Measurements from ENCODE around the gene AZGP1.
A peak's percentile ranks its signal among the peaks of the same experiment; 100 is the strongest.

The AZGP1 gene

DNA sequence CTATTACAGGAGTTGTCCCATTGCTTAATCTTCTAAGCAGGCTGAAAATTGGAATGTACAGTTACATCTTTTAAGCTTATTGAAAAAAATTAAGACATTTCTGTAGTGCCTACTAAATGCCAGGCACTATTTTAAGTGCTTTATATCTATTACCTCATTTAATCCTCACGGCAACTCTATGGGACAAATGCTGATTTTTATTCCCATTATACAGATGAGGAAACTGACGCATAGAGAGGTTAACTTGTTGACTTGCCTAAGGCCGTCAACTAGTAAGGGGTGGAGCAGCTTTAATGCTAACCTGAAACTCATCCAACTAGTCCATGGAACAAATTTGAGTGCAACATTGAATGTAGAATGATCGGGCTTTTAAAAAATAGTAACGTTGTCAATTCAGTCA is 42.0 kb upstream of the AZGP1 start:
- Histone ChIP-seq H2AFZ (ENCODE audit: low read length) (no peak overlapping the region), H4K20me1 (ENCODE audit: insufficient read depth, low read length) (no peaks in the 10 kb centered on the region), H3K9me2 (ENCODE audit: low read depth, low read length) (no peaks in the 10 kb centered on the region), H3K27ac (ENCODE audit: low read depth, low read length, poor library complexity, severe bottlenecking) (no peak overlapping the region), H3K4me2 (ENCODE audit: low read length) (no peak overlapping the region), H3K4me3 (ENCODE audit: low read depth, low read length, poor library complexity, severe bottlenecking) (no peak overlapping the region), H3F3A (ENCODE audit: insufficient read depth, low read length) (no peaks in the 10 kb centered on the region), H3K9ac (ENCODE audit: low read length) (no peak overlapping the region), H3K36me3 (ENCODE audit: insufficient read depth, low read length) (peaks cover 25% of the 10 kb centered on the region; the same call in 1 of the 2 replicates), H3K9me3 (ENCODE audit: low read length) (no peaks in the 10 kb centered on the region), H3K27me3 (ENCODE audit: insufficient read depth, low read length) (no peaks in the 10 kb centered on the region), H3K4me1 (ENCODE audit: insufficient read depth, low read length, severe bottlenecking) (peaks cover 23% of the 10 kb centered on the region), H3K79me2 (ENCODE audit: insufficient read depth, low read length) (peaks cover 51% of the 10 kb centered on the region)
- TF ChIP-seq, protein P1, sequence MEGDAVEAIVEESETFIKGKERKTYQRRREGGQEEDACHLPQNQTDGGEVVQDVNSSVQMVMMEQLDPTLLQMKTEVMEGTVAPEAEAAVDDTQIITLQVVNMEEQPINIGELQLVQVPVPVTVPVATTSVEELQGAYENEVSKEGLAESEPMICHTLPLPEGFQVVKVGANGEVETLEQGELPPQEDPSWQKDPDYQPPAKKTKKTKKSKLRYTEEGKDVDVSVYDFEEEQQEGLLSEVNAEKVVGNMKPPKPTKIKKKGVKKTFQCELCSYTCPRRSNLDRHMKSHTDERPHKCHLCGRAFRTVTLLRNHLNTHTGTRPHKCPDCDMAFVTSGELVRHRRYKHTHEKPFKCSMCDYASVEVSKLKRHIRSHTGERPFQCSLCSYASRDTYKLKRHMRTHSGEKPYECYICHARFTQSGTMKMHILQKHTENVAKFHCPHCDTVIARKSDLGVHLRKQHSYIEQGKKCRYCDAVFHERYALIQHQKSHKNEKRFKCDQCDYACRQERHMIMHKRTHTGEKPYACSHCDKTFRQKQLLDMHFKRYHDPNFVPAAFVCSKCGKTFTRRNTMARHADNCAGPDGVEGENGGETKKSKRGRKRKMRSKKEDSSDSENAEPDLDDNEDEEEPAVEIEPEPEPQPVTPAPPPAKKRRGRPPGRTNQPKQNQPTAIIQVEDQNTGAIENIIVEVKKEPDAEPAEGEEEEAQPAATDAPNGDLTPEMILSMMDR (IDR thresholded peaks at IDR 0.05; ENCODE audit: low read length) = no peak
- no peak for TF ChIP-seq EZH2 (IDR thresholded peaks at IDR 0.05; ENCODE audit: borderline replicate concordance, low read length)

DNA sequence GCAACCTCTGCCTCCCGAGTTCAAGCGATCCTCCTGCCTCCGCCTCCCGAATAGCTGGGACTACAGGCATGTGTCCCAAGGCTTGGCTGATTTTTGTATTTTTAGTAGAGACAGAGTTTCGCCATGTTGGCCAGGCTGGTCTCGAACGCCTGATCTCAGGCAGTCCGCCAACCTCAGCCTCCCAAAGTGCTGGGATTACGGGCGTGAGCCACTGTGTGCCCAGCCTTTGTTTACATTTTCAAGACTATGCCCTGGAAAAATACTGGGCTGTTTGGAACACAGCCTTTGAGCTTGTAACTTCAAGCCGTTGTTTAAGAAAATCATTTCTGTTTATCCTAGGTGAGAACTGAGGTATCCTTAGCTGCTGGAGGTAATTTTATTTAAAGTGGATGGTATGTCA is 41.5 kb upstream of the AZGP1 start:
- peaks cover 23% of the 10 kb centered on the region for H3K4me1 ChIP-seq (ENCODE audit: insufficient read depth, low read length, severe bottlenecking)
- H3K9me2 ChIP-seq (ENCODE audit: low read depth, low read length) = no peaks in the 10 kb centered on the region
- TF ChIP-seq, protein P1 (IDR thresholded peaks at IDR 0.05; ENCODE audit: low read length) = no peak
- TF ChIP-seq EZH2 (IDR thresholded peaks at IDR 0.05; ENCODE audit: borderline replicate concordance, low read length) = no peak
- H3K27me3 ChIP-seq (ENCODE audit: insufficient read depth, low read length) = no peaks in the 10 kb centered on the region
- peaks cover 51% of the 10 kb centered on the region for H3K79me2 ChIP-seq (ENCODE audit: insufficient read depth, low read length)
- no peak overlapping the region for H3K9ac ChIP-seq (ENCODE audit: low read length)
- no peak overlapping the region for H3K4me2 ChIP-seq (ENCODE audit: low read length)
- no peak overlapping the region for H3K4me3 ChIP-seq (ENCODE audit: low read depth, low read length, poor library complexity, severe bottlenecking)
- peaks cover 19% of the 10 kb centered on the region; the same call in 1 of the 2 replicates for H3K36me3 ChIP-seq (ENCODE audit: insufficient read depth, low read length)
- H3K9me3 ChIP-seq (ENCODE audit: low read length) = no peaks in the 10 kb centered on the region
- H3F3A ChIP-seq (ENCODE audit: insufficient read depth, low read length) = no peaks in the 10 kb centered on the region
- H3K27ac ChIP-seq (ENCODE audit: low read depth, low read length, poor library complexity, severe bottlenecking) = no peak overlapping the region
- no peaks in the 10 kb centered on the region for H4K20me1 ChIP-seq (ENCODE audit: insufficient read depth, low read length)
- no peak overlapping the region for H2AFZ ChIP-seq (ENCODE audit: low read length)

DNA sequence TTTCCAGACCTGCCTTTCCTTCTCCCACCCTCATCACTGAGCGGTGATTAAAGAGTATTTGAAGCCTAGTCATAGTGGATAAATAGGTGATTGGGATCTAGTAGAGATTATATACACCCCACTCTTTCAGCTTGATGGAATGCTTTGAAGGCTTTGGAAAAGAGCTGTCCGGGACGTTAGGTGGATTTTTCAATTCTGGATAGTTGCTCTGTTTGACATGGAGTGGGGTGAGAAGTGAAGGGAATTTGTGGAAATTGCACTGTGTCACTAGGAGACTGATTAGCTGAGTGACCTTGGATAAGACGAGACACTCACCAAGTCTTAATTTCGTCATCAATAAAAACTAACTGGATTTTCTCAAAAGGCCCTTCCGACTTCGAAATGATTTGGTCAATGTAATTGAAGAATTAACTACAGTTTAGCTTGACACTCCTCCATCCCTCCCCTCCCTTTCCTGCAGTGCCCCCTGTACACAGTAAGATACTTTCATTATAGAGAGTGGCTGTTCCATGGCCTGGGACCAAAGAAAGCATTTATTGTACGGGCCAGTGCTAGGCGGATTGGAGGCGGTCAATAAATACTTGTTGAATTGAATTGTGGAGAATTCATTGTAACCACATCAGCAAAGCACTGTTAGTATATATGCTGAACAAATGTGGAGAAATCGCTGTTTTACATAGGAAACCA is 40.5 kb upstream of the AZGP1 start:
- H3K27ac ChIP-seq (ENCODE audit: low read depth, low read length, poor library complexity, severe bottlenecking) = no peak overlapping the region
- peak overlapping the region; percentile 99 for H3K4me2 ChIP-seq (ENCODE audit: low read length)
- no peak overlapping the region for H2AFZ ChIP-seq (ENCODE audit: low read length)
- H3K4me1 ChIP-seq (ENCODE audit: insufficient read depth, low read length, severe bottlenecking) = peaks cover 23% of the 10 kb centered on the region
- H3K9me2 ChIP-seq (ENCODE audit: low read depth, low read length) = no peaks in the 10 kb centered on the region
- H3K9me3 ChIP-seq (ENCODE audit: low read length) = no peaks in the 10 kb centered on the region
- H3K27me3 ChIP-seq (ENCODE audit: insufficient read depth, low read length) = no peaks in the 10 kb centered on the region
- H3F3A ChIP-seq (ENCODE audit: insufficient read depth, low read length) = no peaks in the 10 kb centered on the region
- H3K9ac ChIP-seq (ENCODE audit: low read length) = peak overlapping the region; percentile 98
- TF ChIP-seq, protein P1 (IDR thresholded peaks at IDR 0.05; ENCODE audit: low read length) = peak; percentile 19; the same call in 1 of the 2 replicates
- no peak for TF ChIP-seq EZH2 (IDR thresholded peaks at IDR 0.05; ENCODE audit: borderline replicate concordance, low read length)
- H4K20me1 ChIP-seq (ENCODE audit: insufficient read depth, low read length) = no peaks in the 10 kb centered on the region
- peak overlapping the region; percentile 99 for H3K4me3 ChIP-seq (ENCODE audit: low read depth, low read length, poor library complexity, severe bottlenecking)
- peaks cover 51% of the 10 kb centered on the region for H3K79me2 ChIP-seq (ENCODE audit: insufficient read depth, low read length)
- H3K36me3 ChIP-seq (ENCODE audit: insufficient read depth, low read length) = peaks cover 17% of the 10 kb centered on the region; the same call in 1 of the 2 replicates
